Osteoblast (primary cell): Measurements from ENCODE around the gene ADGRA3. TPM values are rescaled to one million over a fixed set of nuclear protein-coding genes. Genes with fewer than 3 reads are reported as not detected.

ENCODE experiments used
- DNase-seq: peaks from one replicate; pipeline ENCODE4 v3.0.0; 2011; ENCODE audit warnings: low spot score, mixed read lengths; ENCODE audit not compliant: insufficient read length; ENCODE audit errors: missing footprints
- H2AFZ ChIP-seq: 2 replicates; pipeline ENCODE4 v1.6.0; 2011; ENCODE audit warnings: mild to moderate bottlenecking, low read length
- H3K27ac ChIP-seq: 2 replicates; pipeline ENCODE4 v1.5.1; 2011; ENCODE audit warnings: mild to moderate bottlenecking, low read depth, low read length, moderate library complexity
- H3K27me3 ChIP-seq: 2 replicates; pipeline ENCODE4 v1.6.0; 2012; ENCODE audit warnings: mild to moderate bottlenecking, control low read depth, inconsistent platforms, low read length, moderate library complexity; ENCODE audit not compliant: insufficient read depth
- H3K36me3 ChIP-seq: 2 replicates; pipeline ENCODE4 v1.5.1; 2011; ENCODE audit warnings: mild to moderate bottlenecking, low read length, control low read depth, moderate library complexity; ENCODE audit not compliant: insufficient read depth
- H3K4me1 ChIP-seq: 2 replicates; pipeline ENCODE4 v1.5.1; 2011; ENCODE audit warnings: mild to moderate bottlenecking, low read length, control low read depth, moderate library complexity; ENCODE audit not compliant: insufficient read depth
- H3K4me2 ChIP-seq: 2 replicates; pipeline ENCODE4 v1.6.0; 2011; ENCODE audit warnings: mild to moderate bottlenecking, low read length; ENCODE audit not compliant: insufficient read depth
- H3K4me3 ChIP-seq: fragments of 200-600 bp; sonication (generic); 3 replicates; pipeline ENCODE4 v1.5.1; 2012; ENCODE audit warnings: mild to moderate bottlenecking, low read length, inconsistent platforms; ENCODE audit not compliant: insufficient read depth
- H3K79me2 ChIP-seq: 2 replicates; pipeline ENCODE4 v1.6.0; 2012; ENCODE audit warnings: mild to moderate bottlenecking, low read length, control low read depth, inconsistent platforms; ENCODE audit not compliant: insufficient read depth
- H3K9me3 ChIP-seq: 2 replicates; pipeline ENCODE4 v1.5.1; 2011; ENCODE audit warnings: low read depth, low read length, control low read depth
- H4K20me1 ChIP-seq: 2 replicates; pipeline ENCODE4 v1.6.0; 2012; ENCODE audit warnings: mild to moderate bottlenecking, low read length, control low read depth; ENCODE audit not compliant: insufficient read depth
- CTCF ChIP-seq: IDR thresholded peaks from 2 replicates; pipeline ENCODE4 v1.5.1; 2011; ENCODE audit warnings: mild to moderate bottlenecking, low read depth, low read length, moderate library complexity; ENCODE audit errors: extremely low read depth
- total RNA-seq: library from RNA; depleted of rRNA; stranded (reverse); fragments of >200 nt; gene quantifications from 2 replicates; pipeline ENCODE4 v1.2.3, GENCODE V29; 2012

The ADGRA3 gene
- total RNA-seq, 1 donor = 25.3 TPM

GRCh38 chr4:22348410-22348809 is 167.5 kb downstream of the ADGRA3 start:
- no peak for TF ChIP-seq CTCF
- Histone ChIP-seq H3K4me2 (no peak overlapping the region), H3K4me1 (no peaks in the 10 kb centered on the region), H3K79me2 (no peaks in the 10 kb centered on the region), H3K9me3 (no peaks in the 10 kb centered on the region), H2AFZ (no peak overlapping the region), H3K27ac (no peak overlapping the region), H3K27me3 (no peaks in the 10 kb centered on the region), H4K20me1 (no peaks in the 10 kb centered on the region), H3K36me3 (no peaks in the 10 kb centered on the region), H3K4me3 (no peak overlapping the region)
- no peak for DNase-seq

GRCh38 chr4:22345678-22346077 is 170.2 kb downstream of the ADGRA3 start:
- no peak overlapping the region for H3K4me3 ChIP-seq
- no peaks in the 10 kb centered on the region for H3K36me3 ChIP-seq
- DNase-seq = no peak
- no peak overlapping the region for H3K4me2 ChIP-seq
- H3K9me3 ChIP-seq = no peaks in the 10 kb centered on the region
- no peaks in the 10 kb centered on the region for H4K20me1 ChIP-seq
- H3K27me3 ChIP-seq = no peaks in the 10 kb centered on the region
- no peak overlapping the region for H3K27ac ChIP-seq
- H2AFZ ChIP-seq = no peak overlapping the region
- H3K79me2 ChIP-seq = no peaks in the 10 kb centered on the region
- TF ChIP-seq CTCF = no peak
- no peaks in the 10 kb centered on the region for H3K4me1 ChIP-seq

- no peak for DNase-seq
- no peaks in the 10 kb centered on the region for H3K27me3 ChIP-seq
- H4K20me1 ChIP-seq = no peaks in the 10 kb centered on the region
- no peak overlapping the region for H3K4me3 ChIP-seq
- TF ChIP-seq CTCF = no peak
- no peak overlapping the region for H3K4me2 ChIP-seq
- H2AFZ ChIP-seq = no peak overlapping the region
- no peaks in the 10 kb centered on the region for H3K9me3 ChIP-seq
- H3K79me2 ChIP-seq = no peaks in the 10 kb centered on the region
- no peaks in the 10 kb centered on the region for H3K36me3 ChIP-seq
- H3K27ac ChIP-seq = no peak overlapping the region
- no peaks in the 10 kb centered on the region for H3K4me1 ChIP-seq
Measured at GRCh38 chr4:22345055-22345454, 170.8 kb downstream of the ADGRA3 start.

- no peak overlapping the region for H2AFZ ChIP-seq
- no peaks in the 10 kb centered on the region for H3K27me3 ChIP-seq
- no peak overlapping the region for H3K4me3 ChIP-seq
- H3K27ac ChIP-seq = no peak overlapping the region
- no peaks in the 10 kb centered on the region for H3K79me2 ChIP-seq
- DNase-seq = no peak
- H3K9me3 ChIP-seq = no peaks in the 10 kb centered on the region
- no peaks in the 10 kb centered on the region for H3K36me3 ChIP-seq
- no peak for TF ChIP-seq CTCF
- H3K4me2 ChIP-seq = no peak overlapping the region
- no peaks in the 10 kb centered on the region for H3K4me1 ChIP-seq
- H4K20me1 ChIP-seq = no peaks in the 10 kb centered on the region
Measured at GRCh38 chr4:22343606-22344005, 172.3 kb downstream of the ADGRA3 start.
